ENCODE results near the gene AGFG1.

Gene AGFG1

DNA sequence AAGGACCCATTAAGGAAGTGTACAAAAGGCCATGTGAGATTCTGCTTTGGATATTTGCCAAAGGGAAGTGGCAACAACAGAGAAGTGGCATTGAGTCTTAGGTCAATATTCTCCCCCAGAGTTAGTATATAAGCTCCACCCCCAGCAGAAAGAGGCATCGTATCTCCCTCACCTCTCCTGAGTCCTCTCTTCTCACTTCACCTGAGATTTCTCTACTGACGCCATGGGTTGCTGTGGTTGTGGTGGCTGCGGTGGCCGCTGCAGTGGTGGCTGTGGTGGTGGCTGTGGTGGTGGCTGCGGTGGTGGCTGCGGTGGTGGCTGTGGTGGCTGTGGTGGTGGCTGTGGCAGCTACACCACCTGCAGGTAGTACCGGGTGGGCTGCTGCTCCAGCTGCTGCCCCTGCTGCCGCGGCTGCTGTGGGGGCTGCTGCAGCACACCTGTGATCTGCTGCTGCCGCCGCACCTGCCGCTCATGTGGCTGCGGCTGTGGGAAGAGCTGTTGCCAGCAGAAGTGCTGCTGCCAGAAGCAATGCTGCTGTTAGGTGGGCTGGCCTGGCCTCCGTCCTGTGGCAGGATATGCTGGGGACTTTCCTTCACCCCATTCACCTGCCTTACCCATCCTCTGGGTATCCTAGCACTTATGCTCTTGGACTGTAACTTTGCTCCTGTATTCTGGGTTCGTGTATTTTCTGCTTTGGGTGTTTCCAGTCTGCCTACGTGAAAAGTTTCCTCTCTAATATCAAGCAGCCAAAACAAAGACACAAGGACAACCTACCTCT is 136.8 kb downstream of the AGFG1 start:
- DNase-seq (ENCODE audit: low read depth in 2 of 2) = no peak

DNA sequence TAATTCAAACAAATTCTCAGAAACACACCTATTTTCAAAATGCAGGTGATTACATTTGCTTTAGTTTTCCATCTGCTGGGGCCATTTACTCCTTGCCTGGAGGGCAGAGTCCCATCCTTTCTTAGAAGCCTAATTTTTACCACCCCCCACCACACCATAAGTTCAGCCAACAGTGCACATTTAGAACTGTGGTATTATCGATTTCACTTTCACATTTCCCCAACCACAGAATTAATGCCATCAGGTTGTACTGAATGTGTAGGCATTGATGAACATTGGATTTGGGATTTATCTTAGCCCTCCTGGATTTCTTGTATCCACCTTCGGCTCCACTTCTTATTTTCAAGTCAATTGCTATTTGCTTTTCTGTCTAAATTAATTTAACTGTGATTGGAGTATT is 138.2 kb downstream of the AGFG1 start:
- no peak for DNase-seq (ENCODE audit: low read depth in 2 of 2)
